Smooth muscle cell (in vitro differentiated cells): ENCODE results near the gene CTNNA2. TPM values are rescaled to one million over a fixed set of nuclear protein-coding genes. Genes with fewer than 3 reads are reported as not detected.

Experiments used
- DNase-seq: peaks from one replicate; lab custom pipeline; 2025; ENCODE audit not compliant: unreplicated experiment; lab: John Stamatoyannopoulos, UW
- H2AFZ ChIP-seq: fragments of 200-600 bp; sonication (generic); 2 replicates; pipeline ENCODE4 v1.6.0; 2016; ENCODE audit warnings: antibody characterized with exemption, low read depth, mild to moderate bottlenecking
- H3F3A ChIP-seq: fragments of 200-600 bp; sonication (generic); 2 replicates; pipeline ENCODE4 v1.6.0; 2017; ENCODE audit warnings: antibody characterized with exemption, low read depth
- H3K27ac ChIP-seq: fragments of 200-600 bp; sonication (generic); 2 replicates; pipeline ENCODE4 v1.5.1; 2016; ENCODE audit warnings: low read depth, mild to moderate bottlenecking
- H3K27me3 ChIP-seq: fragments of 200-600 bp; sonication (generic); 2 replicates; pipeline ENCODE4 v1.6.1; 2016; ENCODE audit warnings: low read depth, mild to moderate bottlenecking
- H3K36me3 ChIP-seq: fragments of 200-600 bp; sonication (generic); 2 replicates; pipeline ENCODE4 v1.5.1; 2016; ENCODE audit warnings: low read depth
- H3K4me1 ChIP-seq: fragments of 200-600 bp; sonication (generic); 2 replicates; pipeline ENCODE4 v1.5.1; 2016; ENCODE audit warnings: low read depth
- H3K4me2 ChIP-seq: fragments of 200-600 bp; sonication (generic); 2 replicates; pipeline ENCODE4 v1.6.0; 2016; ENCODE audit warnings: mild to moderate bottlenecking
- H3K4me3 ChIP-seq: fragments of 200-600 bp; sonication (generic); 2 replicates; pipeline ENCODE4 v1.5.1; 2016; ENCODE audit warnings: mild to moderate bottlenecking
- H3K79me2 ChIP-seq: fragments of 200-600 bp; sonication (generic); 2 replicates; pipeline ENCODE4 v1.6.0; 2016; ENCODE audit warnings: low read depth, mild to moderate bottlenecking
- H3K9ac ChIP-seq: fragments of 200-600 bp; sonication (generic); 2 replicates; pipeline ENCODE4 v1.6.0; 2016; ENCODE audit warnings: low read depth
- H3K9me3 ChIP-seq: fragments of 200-600 bp; sonication (generic); replicated peaks from 2 replicates; pipeline ENCODE4 v1.5.1; 2016; ENCODE audit warnings: low read depth
- H4K20me1 ChIP-seq: fragments of 200-600 bp; sonication (generic); 2 replicates; pipeline ENCODE4 v1.6.0; 2016; ENCODE audit warnings: low read depth
- WGBS: methylation state at CpG from one replicate; pipeline ENCODE4 v1.1.7; 2016; ENCODE audit warnings: low lambda C conversion rate; 5-methylcytosine and 5-hydroxymethylcytosine counted together
- polyA plus RNA-seq: library from polyadenylated mRNA; unstranded; fragments of >200 nt; fragmentation: Nextera tagmentation; extraction: Ambion mirVana; gene quantifications from 2 replicates; pipeline ENCODE4 v1.2.1, GENCODE V29; 2016
- total RNA-seq: library from RNA; depleted of rRNA; stranded (reverse); fragments of >200 nt; gene quantifications from 2 replicates; pipeline ENCODE4 v1.2.3, GENCODE V29; 2014
- TF ChIP-seq, protein P1 (sequence below): fragments of 200-600 bp; sonication (generic); IDR thresholded peaks from 2 replicates; pipeline ENCODE4 v1.5.1; 2017; ENCODE audit warnings: borderline replicate concordance, mild to moderate bottlenecking, antibody characterized with exemption; ENCODE audit not compliant: insufficient read depth, poor library complexity, severe bottlenecking

The CTNNA2 gene
- total and polyA plus RNA-seq, 2 experiments from 2014 or later, result not detected

- Histone ChIP-seq H3K9me3 (no peaks in the 10 kb centered on the region), H3K79me2 (no peaks in the 10 kb centered on the region), H3K4me1 (no peaks in the 10 kb centered on the region), H3K4me3 (no peak overlapping the region), H3F3A (no peaks in the 10 kb centered on the region), H2AFZ (no peak overlapping the region), H3K4me2 (no peak overlapping the region), H4K20me1 (no peaks in the 10 kb centered on the region), H3K27me3 (no peaks in the 10 kb centered on the region), H3K27ac (no peak overlapping the region), H3K9ac (no peak overlapping the region), H3K36me3 (no peaks in the 10 kb centered on the region)
- no peak for DNase-seq
- TF ChIP-seq, protein P1, sequence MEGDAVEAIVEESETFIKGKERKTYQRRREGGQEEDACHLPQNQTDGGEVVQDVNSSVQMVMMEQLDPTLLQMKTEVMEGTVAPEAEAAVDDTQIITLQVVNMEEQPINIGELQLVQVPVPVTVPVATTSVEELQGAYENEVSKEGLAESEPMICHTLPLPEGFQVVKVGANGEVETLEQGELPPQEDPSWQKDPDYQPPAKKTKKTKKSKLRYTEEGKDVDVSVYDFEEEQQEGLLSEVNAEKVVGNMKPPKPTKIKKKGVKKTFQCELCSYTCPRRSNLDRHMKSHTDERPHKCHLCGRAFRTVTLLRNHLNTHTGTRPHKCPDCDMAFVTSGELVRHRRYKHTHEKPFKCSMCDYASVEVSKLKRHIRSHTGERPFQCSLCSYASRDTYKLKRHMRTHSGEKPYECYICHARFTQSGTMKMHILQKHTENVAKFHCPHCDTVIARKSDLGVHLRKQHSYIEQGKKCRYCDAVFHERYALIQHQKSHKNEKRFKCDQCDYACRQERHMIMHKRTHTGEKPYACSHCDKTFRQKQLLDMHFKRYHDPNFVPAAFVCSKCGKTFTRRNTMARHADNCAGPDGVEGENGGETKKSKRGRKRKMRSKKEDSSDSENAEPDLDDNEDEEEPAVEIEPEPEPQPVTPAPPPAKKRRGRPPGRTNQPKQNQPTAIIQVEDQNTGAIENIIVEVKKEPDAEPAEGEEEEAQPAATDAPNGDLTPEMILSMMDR, result no peak
- WGBS, result 81% methylated on average over 3 of the region's 3 CpGs
Measured at GRCh38 chr2:79952616-79953015, 439.8 kb downstream of the CTNNA2 start.

DNA sequence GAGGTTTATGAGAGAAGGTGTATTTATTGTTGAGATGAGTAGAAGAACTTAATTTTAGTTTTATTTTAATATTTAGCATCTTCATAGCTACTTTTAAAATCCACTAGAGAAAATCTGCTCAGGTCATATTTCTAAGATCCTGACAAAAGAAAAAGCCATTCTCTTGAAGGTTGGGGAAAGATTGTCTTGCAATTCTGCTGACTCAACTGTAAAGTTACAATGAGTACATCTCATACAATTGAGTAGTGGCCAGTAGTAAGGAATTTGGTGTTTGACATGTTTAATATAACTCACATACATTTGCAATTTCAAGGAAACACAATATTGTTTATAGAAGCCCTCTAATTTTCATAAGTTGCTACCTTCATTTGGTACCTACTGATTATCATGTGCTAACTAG, 447.2 kb downstream of the CTNNA2 start:
- H3K4me2 ChIP-seq, result no peak overlapping the region
- H3K79me2 ChIP-seq, result no peaks in the 10 kb centered on the region
- H3K4me1 ChIP-seq, result no peaks in the 10 kb centered on the region
- no peak for DNase-seq
- no peak overlapping the region for H3K27ac ChIP-seq
- H4K20me1 ChIP-seq, result no peaks in the 10 kb centered on the region
- H3K9ac ChIP-seq, result no peak overlapping the region
- H2AFZ ChIP-seq, result no peak overlapping the region
- no peaks in the 10 kb centered on the region for H3K9me3 ChIP-seq
- TF ChIP-seq, protein P1, result no peak
- no peaks in the 10 kb centered on the region for H3K36me3 ChIP-seq
- no peaks in the 10 kb centered on the region for H3F3A ChIP-seq
- H3K4me3 ChIP-seq, result no peak overlapping the region
- H3K27me3 ChIP-seq, result no peaks in the 10 kb centered on the region

- Histone ChIP-seq H3K36me3 (no peaks in the 10 kb centered on the region), H2AFZ (no peak overlapping the region), H3K4me2 (no peak overlapping the region), H3F3A (no peaks in the 10 kb centered on the region), H3K4me1 (no peaks in the 10 kb centered on the region), H3K9ac (no peak overlapping the region), H3K9me3 (no peaks in the 10 kb centered on the region), H3K4me3 (no peak overlapping the region), H4K20me1 (no peaks in the 10 kb centered on the region), H3K27me3 (no peaks in the 10 kb centered on the region), H3K27ac (no peak overlapping the region), H3K79me2 (no peaks in the 10 kb centered on the region)
- no peak for DNase-seq
- 74% methylated on average over 4 of the region's 4 CpGs for WGBS
- TF ChIP-seq, protein P1, result no peak
Measured at GRCh38 chr2:79960519-79960918, 447.7 kb downstream of the CTNNA2 start.

- no peak for DNase-seq
- Histone ChIP-seq H3K9ac (no peak overlapping the region), H3K4me1 (no peaks in the 10 kb centered on the region), H3K9me3 (no peaks in the 10 kb centered on the region), H3K27ac (no peak overlapping the region), H3K4me2 (no peak overlapping the region), H3K36me3 (no peaks in the 10 kb centered on the region), H3K27me3 (no peaks in the 10 kb centered on the region), H3K4me3 (no peak overlapping the region), H3F3A (no peaks in the 10 kb centered on the region), H3K79me2 (no peaks in the 10 kb centered on the region), H2AFZ (no peak overlapping the region), H4K20me1 (no peaks in the 10 kb centered on the region)
- WGBS, result 77% methylated on average over 5 of the region's 5 CpGs
- TF ChIP-seq, protein P1, result no peak
Measured at GRCh38 chr2:79964966-79965365, 452.1 kb downstream of the CTNNA2 start.
